Activated CD4-positive, CD25-positive, alpha-beta regulatory T cell treated with anti-CD3 and anti-CD28 coated beads, Interleukin-2, amount 50 U/mL, for 24 hours (primary cell): Measurements from ENCODE around the gene IL1RAPL2.

Experiments
- ATAC-seq, 2 donors: fragments of 150-1000 bp; cut with Tn5 transposase; one replicate each; pipeline ENCODE4 v1.10.0; 2021; ENCODE audit warnings: mild to moderate bottlenecking in 1 of 2, moderate library complexity in 1 of 2

IL1RAPL2 gene

GRCh38 chrX:105477351-105477750 is 911.4 kb downstream of the IL1RAPL2 start:
- ATAC-seq, result no peak

- ATAC-seq, result no peak
These were observed 914.8 kb downstream of the IL1RAPL2 start for GRCh38 chrX:105480646-105481310.

GRCh38 chrX:105483011-105483410 is 917.0 kb downstream of the IL1RAPL2 start:
- no peak for ATAC-seq

GRCh38 chrX:105488716-105489115 is 922.7 kb downstream of the IL1RAPL2 start:
- no peak for ATAC-seq

GRCh38 chrX:105495376-105495775 is 929.4 kb downstream of the IL1RAPL2 start:
- no peak for ATAC-seq

GRCh38 chrX:105502336-105502735 is 936.3 kb downstream of the IL1RAPL2 start:
- ATAC-seq, result no peak

- no peak for ATAC-seq
These were observed 949.6 kb downstream of the IL1RAPL2 start for GRCh38 chrX:105515561-105515960.

- ATAC-seq, result no peak
These were observed 960.4 kb downstream of the IL1RAPL2 start for GRCh38 chrX:105526431-105526830.

- no peak for ATAC-seq
These were observed 961.8 kb downstream of the IL1RAPL2 start for GRCh38 chrX:105527759-105528158.

- ATAC-seq, result no peak
These were observed 968.0 kb downstream of the IL1RAPL2 start for GRCh38 chrX:105533951-105534350.

- ATAC-seq, result no peak
These were observed 977.3 kb downstream of the IL1RAPL2 start for GRCh38 chrX:105543283-105543682.

- ATAC-seq, result no peak
These were observed 984.2 kb downstream of the IL1RAPL2 start for GRCh38 chrX:105550043-105550663.

GRCh38 chrX:105552395-105552794 is 986.4 kb downstream of the IL1RAPL2 start:
- ATAC-seq, result no peak

- ATAC-seq, result no peak
These were observed 987.1 kb downstream of the IL1RAPL2 start for GRCh38 chrX:105553118-105553517.

GRCh38 chrX:105564501-105564900 is 998.5 kb downstream of the IL1RAPL2 start:
- no peak for ATAC-seq

- ATAC-seq, result no peak
These were observed 999.9 kb downstream of the IL1RAPL2 start for GRCh38 chrX:105565856-105566255.

GRCh38 chrX:105567082-105567481 is 1001.1 kb downstream of the IL1RAPL2 start:
- no peak for ATAC-seq

- no peak for ATAC-seq
These were observed 1042.7 kb downstream of the IL1RAPL2 start for GRCh38 chrX:105608745-105609144.

GRCh38 chrX:105609530-105609929 is 1043.5 kb downstream of the IL1RAPL2 start:
- ATAC-seq, result no peak

- ATAC-seq, result no peak
These were observed 1044.4 kb downstream of the IL1RAPL2 start for GRCh38 chrX:105610411-105610810.

- no peak for ATAC-seq
These were observed 1052.5 kb downstream of the IL1RAPL2 start for GRCh38 chrX:105618393-105619101.

GRCh38 chrX:105634180-105634579 is 1068.2 kb downstream of the IL1RAPL2 start:
- no peak for ATAC-seq

- no peak for ATAC-seq
These were observed 1069.8 kb downstream of the IL1RAPL2 start for GRCh38 chrX:105635794-105636193.

GRCh38 chrX:105636667-105637066 is 1070.7 kb downstream of the IL1RAPL2 start:
- no peak for ATAC-seq
